ENCODE data around the gene NFATC1.
"Not testable (repeated sequence)": the region's sequence is repeated elsewhere in the genome, so short reads cannot be mapped to it uniquely, and the experiment has no call there.

DNA sequence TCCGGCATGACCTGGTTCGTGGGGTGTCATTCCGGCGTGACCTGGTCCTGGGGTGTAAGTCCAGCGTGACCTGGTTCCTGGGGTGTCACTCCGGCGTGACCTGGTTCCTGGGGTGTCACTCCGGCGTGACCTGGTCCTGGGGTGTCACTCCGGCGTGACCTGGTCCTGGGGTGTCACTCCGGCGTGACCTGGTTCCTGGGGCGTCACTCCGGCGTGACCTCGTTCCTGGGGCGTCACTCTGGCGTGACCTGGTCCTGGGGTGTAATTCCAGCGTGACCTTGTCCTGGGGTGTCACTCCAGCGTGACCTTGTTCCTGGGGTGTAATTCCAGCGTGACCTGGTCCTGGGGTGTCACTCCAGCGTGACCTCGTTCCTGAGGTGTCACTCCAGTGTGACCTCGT, 87.7 kb downstream of the NFATC1 start:
- TF ChIP-seq, protein P1, sequence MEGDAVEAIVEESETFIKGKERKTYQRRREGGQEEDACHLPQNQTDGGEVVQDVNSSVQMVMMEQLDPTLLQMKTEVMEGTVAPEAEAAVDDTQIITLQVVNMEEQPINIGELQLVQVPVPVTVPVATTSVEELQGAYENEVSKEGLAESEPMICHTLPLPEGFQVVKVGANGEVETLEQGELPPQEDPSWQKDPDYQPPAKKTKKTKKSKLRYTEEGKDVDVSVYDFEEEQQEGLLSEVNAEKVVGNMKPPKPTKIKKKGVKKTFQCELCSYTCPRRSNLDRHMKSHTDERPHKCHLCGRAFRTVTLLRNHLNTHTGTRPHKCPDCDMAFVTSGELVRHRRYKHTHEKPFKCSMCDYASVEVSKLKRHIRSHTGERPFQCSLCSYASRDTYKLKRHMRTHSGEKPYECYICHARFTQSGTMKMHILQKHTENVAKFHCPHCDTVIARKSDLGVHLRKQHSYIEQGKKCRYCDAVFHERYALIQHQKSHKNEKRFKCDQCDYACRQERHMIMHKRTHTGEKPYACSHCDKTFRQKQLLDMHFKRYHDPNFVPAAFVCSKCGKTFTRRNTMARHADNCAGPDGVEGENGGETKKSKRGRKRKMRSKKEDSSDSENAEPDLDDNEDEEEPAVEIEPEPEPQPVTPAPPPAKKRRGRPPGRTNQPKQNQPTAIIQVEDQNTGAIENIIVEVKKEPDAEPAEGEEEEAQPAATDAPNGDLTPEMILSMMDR (IDR thresholded peaks at IDR 0.05): not testable (repeated sequence)
- TF ChIP-seq POLR2A (IDR thresholded peaks at IDR 0.05): not testable (repeated sequence)

Data from thyroid gland (tissue), 4 donors.